NCI-H82 (cell line): ENCODE data around the gene NXN.
A peak's percentile ranks its signal among the peaks of the same experiment; 100 is the strongest.
"Not testable (repeated sequence)": the region's sequence is repeated elsewhere in the genome, so short reads cannot be mapped to it uniquely, and the experiment has no call there.

Experiments used
- DNase-seq: peaks from one replicate; lab custom pipeline; 2025; lab: John Stamatoyannopoulos, UW

The NXN gene

DNA sequence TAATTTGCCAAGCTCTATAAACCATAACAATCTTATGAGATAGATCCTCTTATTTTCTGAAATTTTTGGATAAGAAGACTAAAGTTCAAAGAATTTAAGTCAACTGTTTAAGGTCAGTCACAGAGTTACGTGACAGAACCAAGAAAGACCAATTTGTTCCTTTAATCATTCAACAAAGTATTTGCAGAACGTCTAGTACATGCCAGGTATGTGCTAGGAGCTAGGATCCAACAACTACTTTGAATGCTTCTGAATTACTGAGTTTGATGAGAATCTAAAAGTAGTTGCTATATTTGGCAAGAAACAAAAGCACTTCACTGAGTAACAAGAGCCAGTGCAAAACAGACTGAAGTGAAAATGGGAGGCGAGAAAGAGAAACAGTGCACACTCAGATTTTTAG lies 212.5 kb downstream of the NXN start:
- no peak for DNase-seq

DNA sequence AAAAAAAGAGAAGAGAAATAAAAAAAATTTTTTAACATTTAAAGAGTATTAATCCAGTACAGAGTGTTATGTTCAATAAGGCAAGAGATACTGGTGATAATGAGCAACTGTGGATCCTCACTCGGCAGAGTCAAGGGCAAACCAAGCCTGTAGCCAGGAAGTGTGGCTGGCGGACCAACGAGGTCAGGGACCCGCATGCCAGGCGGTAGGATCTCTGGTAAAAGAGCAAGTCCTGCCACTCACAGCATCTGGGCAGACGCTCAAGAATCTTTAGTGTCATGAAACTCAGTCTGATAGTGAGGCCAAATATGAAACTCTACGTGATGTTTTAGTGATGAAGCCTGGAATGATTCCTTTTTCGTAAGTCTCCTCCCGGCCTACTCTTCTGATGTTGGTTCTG lies 219.2 kb downstream of the NXN start:
- DNase-seq = no peak

GRCh38 chr17:759964-760363 lies 219.6 kb downstream of the NXN start:
- no peak for DNase-seq

DNA sequence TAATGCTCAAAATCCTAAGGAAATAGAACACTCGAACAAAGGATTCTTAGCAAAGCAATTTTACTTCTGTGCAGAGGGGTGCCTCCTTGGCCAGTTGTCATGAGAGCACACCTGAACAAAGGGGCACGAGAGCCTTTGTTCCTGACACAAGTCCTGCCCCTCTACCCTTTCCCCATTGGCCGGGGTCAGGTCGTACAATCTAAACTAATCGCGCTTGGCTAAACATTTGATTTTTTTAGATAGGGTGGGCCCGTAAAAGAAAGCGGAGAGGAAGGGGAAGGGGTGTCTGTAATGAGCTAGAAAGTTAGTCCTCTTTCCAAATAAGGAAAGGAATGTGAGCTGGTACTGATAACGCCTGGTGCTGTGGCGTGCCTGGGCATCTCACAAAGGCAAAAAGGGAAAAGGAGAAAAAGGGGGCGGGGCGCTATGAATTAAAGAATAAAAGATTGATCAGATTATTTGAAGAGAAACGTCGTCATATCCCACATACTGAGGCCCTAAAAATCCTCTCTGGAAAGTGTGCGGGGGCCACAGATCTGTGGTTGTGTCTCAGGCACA lies 223.5 kb downstream of the NXN start:
- DNase-seq = not testable (repeated sequence)

- not testable (repeated sequence) for DNase-seq
Observed at GRCh38 chr17:755319-755961, 224.1 kb downstream of the NXN start.

DNA sequence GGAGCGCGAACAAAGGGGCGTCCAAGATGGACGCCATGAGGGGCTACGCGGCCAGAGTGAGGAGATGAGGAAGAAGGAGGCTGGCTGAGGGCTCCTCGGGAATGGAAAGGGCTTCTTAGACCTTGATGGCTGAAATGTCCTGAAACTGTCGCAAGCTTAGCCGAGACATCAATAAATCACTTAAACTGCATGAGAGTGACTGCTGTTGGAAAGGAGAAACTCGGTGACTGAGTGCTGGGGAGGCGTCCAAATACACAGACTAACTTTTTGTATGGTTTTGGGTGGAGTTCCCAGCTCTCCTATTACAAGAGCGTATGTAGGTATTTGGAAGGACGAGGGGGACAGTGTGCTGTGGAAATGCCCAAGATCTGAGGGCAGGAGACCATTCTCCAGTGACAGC lies 226.2 kb downstream of the NXN start:
- no peak for DNase-seq

GRCh38 chr17:752620-753219 lies 226.9 kb downstream of the NXN start:
- peak; percentile 66 for DNase-seq

DNA sequence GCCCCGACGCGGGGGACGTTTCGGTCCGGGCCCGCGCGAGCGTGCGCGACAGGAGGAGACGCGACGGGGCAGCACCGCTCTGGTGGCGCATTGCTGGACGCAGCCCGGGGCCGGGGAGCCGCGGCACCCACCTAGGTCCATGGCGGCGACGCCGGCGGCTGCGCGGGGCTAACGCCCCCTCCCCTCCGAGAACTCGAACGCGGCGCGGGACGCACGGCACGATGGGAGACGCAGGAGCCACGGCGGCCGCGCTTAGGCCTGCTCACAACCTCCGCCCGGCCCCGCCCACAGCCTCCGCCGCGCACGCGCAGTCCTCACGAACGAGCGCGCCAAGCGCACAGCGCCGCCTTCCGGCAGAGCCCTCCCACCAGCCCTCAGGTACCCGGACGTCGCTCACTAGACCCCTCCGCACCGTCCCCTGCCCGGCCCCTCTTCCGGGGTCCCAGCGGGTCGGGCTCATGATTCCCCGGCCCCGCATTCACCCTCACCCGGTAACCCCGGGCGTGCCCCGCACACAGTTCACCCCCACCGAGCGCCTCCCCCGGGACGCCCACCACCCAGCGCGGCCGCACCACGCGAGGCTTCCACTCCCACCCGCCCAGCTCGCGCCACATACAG lies 227.5 kb downstream of the NXN start, which contains the start of gene GEMIN4:
Gene GEMIN4, minus strand, starts transcription at position 263 of the 618 bp plus-strand sequence. Its CDS starts 122 bp downstream, at position 141.
- peak; percentile 98 for DNase-seq

GRCh38 chr17:751269-752001 lies 228.1 kb downstream of the NXN start:
- DNase-seq = peak; percentile 73

- DNase-seq = peak; percentile 82
Observed at GRCh38 chr17:750431-751037, 229.0 kb downstream of the NXN start.

DNA sequence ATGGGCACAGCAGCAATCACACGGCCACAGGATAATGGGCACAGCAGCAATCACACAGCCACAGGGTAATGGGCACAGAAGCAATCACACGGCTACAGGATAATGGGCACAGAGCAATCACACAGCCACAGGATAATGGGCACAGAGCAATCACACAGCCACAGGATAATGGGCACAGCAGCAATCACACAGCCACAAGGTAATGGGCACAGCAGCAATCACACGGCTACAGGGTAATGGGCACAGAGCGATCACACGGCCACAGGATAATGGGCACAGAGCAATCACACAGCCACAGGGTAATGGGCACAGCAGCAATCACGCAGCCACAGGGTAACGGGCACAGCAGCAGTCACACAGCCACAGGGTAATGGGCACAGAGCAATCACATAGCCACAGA lies 230.2 kb downstream of the NXN start:
- not testable (repeated sequence) for DNase-seq
